DLD1 (cell line): ENCODE results near the gene ALG12.

Experiments used
- in situ Hi-C: cut with HindIII; loops from 2 replicates; pipeline ENCODE4 v1.10.0; 2017; ENCODE audit warnings: low sequenced_read_pairs

ALG12 gene

DNA sequence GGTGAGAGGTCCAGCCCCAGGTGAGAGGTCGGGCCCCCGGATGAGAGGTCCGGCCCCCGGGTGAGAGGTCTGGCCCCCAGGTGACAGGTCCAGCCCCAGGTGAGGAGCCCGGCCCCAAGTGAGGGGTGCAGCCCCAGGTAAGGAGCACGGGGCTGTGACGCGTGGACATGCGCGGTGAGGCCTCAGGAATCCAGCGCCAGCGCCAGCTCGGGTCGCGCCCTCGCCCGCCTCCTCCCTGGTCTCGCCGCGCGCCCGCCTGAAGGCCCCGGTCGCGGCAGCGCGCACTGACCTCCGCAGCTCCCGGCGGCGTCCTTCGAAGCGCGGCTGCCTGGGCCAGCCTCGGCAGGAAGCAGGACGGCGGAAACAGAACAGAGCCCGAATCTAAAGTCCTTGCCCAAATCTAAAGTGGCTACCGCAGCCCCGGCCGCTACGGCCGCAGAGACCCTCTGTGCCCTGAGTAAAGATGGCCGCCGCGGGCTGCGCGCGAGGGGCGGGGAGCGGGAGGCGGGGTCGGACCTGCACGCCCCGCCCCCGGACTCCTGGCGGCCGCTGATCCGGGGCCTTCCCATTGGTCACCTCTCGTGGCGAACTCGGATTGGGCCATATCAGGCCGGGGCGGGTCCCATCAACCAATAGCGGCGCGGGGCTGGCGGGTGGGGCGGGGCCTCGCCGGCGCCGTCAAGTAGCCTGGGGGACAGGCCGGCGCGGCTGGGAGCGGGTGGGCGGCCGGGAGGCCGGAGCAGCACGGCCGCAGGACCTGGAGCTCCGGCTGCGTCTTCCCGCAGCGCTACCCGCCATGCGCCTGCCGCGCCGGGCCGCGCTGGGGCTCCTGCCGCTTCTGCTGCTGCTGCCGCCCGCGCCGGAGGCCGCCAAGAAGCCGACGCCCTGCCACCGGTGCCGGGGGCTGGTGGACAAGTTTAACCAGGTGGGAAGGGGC lies at the start of gene ALG12, which contains the start of gene CRELD2:
ALG12 (minus strand) TSS at position 465 of the 937 bp plus-strand sequence. CDS start 4,673 bp downstream, outside the sequence.
CRELD2 (plus strand) TSS at position 661 of the 937 bp plus-strand sequence; CDS start at position 797, 136 bp downstream.
- in situ Hi-C loops = loop anchor here (25.0 kb wide), 1 partner anchor 94 kb away; the partner anchor contains the start of gene IL17REL

DNA sequence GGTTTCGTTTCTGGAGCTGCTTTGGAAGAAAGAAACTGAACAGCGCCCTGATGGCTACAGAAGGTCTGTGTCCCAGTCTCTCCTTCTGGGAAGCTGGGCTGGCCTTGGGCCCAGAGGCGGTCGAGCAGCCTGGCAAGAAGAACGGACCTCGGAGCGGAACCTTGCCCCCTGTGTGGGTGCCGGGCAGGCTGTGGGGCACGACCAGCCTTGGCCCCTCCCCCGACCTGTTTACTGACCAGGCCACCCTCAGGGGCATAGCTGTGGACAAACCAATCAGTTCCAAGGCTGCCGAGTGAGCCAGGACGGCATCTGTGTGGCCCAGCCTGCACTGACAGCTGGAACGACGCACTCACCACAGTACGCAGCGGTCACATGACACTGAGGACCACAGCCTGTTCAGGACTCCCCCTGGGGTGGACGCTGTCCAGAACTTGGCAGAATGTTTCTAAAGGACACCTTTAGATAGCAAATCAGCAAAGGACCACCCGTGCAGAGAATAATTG lies 49.5 kb upstream of the ALG12 start:
- in situ Hi-C loops = no loop called here

DNA sequence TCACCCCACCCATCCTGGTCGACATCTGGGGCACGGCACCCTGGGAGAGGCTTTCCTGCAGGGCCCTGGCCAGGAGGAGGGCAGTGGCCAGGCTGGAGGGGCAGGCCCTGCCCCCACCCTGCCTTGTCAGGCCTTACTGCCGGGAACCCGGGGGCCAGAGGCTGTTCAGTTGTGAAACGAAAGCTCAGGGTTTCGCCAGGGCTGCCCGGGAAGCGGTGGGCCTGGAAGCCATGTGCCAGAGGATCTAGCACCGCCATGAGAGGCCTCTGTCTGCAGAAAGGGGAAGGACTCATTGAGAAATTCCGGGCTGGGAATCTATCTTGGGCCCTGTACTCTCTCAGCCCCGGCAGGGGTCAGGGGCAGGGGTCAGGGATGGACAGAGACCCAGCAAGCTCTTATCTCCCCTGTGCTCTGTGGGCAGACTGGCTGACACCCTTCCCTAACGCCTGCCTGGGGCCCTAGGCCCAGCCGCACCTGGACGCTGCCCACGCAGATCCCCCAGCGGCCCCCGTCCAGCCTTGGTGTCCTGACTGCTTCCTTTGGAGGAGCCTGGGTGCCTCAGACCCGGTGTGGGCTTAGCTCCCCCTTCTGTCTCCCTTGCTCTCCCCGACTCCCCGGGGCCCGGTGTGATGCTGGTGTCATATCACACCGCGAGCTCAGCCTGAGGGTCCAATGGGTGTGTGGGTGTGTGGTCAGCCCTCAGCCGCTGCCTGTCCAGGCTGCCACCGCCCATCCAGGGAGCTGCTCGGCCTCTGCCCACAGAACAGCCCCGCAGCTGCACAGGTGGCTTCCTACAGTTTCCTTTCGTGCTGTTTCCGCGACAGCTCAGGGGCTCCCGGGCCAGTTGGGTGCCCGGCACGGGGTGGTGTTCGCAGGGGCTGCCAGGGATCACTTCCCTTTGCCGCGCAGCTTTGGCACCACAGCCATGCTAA lies 48.8 kb upstream of the ALG12 start:
- in situ Hi-C loops = no loop called here

GRCh38 chr22:49966041-49966773 lies 48.0 kb upstream of the ALG12 start:
- in situ Hi-C loops = no loop called here

DNA sequence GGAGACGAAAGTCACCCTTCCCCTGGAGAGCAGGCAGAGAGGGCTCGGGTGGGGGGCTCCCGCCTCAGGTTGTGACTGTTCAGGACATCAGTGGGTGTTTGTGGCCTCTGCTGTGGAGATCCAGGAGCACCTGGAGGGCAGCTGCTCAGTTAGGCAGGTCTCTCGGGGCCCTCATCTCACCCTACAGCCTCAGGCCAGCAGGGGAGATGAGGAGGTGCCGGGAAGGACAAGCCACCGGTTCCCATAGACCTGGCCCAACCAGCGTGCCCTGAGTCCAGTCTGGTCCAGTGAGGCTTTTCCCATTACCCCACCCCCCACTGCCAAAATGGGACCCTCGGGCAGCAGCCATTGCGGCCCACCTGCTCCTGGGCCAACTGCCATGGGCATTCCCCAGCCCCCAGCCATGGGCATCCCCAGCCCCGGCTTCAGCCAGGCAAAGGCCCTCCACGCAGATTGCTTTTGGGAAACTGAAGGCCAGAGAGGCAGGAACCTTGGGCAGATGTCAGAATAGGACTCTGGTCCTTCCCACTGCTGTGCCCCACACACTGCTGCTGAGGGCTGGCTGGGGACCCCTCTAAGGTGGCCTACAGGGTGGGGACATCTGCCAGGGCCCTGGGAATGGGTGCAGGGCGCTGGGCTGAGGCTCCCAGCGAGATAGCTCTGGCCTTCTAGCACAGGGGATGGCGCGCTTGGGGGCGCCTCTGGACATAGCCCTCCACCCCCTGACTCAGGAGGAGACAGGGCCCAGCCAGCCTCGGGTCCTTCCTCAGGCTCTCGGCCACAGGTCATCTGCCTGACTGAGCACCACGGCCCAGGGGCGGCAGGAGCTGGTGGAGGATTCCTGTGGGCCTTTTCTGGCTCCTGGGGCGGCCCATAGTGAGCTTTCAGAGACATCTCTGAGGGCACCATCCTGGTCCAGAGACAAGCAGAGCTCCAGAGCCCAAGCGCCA lies 47.1 kb upstream of the ALG12 start:
- in situ Hi-C loops = no loop called here

DNA sequence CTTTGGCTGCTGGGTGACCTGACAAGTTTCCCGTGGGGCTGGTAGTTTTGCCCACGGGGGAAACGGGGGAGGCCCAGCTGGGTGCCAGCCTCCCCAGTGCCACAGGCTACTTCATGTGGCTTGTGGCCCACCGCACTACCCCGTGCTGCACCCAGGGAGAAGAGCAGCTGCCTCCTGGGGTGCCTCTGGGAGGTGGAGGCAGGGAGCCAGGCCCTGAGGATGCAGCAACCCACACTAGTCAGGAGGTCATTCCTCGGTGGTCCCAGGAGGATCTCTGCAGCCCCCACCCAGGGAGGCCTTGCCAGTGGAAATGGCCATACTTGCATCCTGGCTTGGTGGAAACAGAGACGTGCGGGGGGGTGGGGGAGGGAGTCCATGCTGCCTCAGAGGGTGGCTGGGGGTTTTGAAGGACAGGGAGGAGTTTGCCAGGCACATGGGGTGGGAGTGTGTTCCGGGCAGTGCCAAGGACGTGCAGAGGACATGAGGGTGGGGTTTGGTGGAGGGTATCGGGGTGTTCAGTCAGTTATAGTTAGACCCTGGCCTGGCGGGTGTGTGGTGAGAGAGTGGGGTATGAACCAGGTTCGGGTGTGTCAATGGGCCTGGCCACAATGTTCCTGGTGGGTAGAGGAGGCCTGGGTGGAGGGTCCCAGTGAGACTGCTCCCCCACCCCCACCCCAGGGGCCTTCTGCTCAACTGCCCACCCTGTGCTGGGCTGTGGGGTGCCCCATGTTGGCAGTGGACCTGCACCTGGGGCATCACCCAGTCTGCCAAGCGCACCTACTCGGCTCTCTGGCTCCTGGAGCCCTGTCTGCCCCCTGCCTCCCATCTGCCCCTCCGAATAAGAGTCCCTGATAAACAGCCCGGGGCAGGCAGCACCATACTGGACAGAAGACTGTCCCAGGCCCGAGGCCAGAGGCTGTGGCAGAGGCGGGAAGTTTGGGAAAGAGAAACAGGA lies 46.2 kb upstream of the ALG12 start:
- in situ Hi-C loops = no loop called here

DNA sequence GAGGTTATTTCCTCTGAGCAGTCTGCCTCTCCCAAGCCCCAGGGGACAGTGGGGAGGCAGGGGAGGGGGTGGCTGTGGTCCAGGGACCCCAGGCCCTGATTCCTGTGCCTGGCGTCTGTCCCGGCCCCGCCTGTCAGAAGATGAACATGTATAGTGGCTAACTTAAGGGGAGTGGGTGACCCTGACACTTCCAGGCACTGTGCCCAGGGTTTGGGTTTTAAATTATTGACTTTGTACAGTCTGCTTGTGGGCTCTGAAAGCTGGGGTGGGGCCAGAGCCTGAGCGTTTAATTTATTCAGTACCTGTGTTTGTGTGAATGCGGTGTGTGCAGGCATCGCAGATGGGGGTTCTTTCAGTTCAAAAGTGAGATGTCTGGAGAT lies 45.4 kb upstream of the ALG12 start:
- in situ Hi-C loops = no loop called here

- in situ Hi-C loops = no loop called here
Measured at GRCh38 chr22:49962751-49963646, 44.8 kb upstream of the ALG12 start.

- in situ Hi-C loops = no loop called here
Measured at GRCh38 chr22:49962012-49962750, 43.9 kb upstream of the ALG12 start.

GRCh38 chr22:49961601-49962011 lies 43.4 kb upstream of the ALG12 start:
- in situ Hi-C loops = no loop called here

DNA sequence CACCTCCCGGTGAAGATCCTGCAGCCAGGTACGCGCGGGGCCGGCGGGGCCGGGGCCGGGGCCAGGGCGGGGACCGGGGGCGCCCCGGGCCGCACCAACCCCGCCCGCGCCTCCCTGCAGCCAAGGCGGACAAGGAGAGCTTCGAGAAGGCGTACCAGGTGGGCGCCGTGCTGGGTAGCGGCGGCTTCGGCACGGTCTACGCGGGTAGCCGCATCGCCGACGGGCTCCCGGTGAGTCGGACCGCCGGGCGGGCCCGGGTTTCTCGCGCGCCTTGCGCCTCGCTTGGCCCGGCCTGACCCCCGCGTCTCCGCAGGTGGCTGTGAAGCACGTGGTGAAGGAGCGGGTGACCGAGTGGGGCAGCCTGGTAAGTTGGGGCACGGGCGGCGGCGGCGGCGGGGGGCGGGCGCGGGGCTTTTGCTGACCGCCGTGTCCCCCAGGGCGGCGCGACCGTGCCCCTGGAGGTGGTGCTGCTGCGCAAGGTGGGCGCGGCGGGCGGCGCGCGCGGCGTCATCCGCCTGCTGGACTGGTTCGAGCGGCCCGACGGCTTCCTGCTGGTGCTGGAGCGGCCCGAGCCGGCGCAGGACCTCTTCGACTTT lies 42.9 kb upstream of the ALG12 start:
- in situ Hi-C loops = no loop called here

DNA sequence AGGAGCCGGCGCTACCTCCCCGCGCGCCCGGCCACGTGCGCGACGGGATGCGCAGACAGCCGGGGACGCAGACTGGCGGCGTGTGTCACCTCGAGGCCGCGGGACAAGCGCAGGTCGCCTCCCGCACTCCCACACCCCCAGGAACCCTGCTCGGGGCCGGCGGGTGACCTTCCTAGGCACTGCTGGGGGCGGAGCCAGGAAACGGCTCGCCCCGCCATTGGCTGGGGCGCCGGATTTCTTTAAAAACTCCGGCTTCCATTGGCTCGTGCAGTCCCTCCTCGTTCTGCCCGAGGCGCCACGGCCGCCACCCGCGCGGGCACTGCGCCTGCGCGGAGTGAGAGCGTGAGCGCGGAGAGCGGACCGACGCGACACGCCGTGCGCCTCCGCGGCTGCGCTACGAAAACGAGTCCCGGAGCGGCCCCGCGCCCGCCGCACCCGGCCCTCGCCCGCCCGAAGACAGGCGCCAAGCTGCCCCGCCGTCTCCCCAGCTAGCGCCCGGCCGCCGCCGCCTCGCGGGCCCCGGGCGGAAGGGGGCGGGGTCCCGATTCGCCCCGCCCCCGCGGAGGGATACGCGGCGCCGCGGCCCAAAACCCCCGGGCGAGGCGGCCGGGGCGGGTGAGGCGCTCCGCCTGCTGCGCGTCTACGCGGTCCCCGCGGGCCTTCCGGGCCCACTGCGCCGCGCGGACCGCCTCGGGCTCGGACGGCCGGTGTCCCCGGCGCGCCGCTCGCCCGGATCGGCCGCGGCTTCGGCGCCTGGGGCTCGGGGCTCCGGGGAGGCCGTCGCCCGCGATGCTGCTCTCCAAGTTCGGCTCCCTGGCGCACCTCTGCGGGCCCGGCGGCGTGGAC lies 42.1 kb upstream of the ALG12 start, which contains the start of gene PIM3:
PIM3 (plus strand) TSS at position 614 of the 846 bp plus-strand sequence; CDS start at position 790, 176 bp downstream.
- in situ Hi-C loops = no loop called here

DNA sequence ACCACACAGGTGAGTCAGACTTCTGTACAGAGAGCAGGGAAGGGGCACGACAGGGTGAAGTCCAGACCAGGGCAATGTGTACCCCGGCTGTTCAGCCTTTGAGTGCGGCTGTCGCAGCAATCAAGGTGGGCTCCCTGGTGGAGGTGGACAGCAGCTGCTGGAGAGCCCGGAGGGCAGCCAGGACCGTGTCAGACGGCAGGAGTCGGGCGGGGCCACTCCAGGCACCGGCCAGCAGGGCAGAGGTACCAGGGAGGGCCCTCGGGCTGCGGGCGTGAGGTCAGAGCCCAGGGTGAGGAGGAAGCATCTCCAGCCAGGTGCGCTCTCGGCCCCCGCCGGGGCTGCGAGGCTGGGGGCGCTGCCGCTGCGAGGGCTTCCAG lies 41.5 kb upstream of the ALG12 start:
- in situ Hi-C loops = no loop called here

DNA sequence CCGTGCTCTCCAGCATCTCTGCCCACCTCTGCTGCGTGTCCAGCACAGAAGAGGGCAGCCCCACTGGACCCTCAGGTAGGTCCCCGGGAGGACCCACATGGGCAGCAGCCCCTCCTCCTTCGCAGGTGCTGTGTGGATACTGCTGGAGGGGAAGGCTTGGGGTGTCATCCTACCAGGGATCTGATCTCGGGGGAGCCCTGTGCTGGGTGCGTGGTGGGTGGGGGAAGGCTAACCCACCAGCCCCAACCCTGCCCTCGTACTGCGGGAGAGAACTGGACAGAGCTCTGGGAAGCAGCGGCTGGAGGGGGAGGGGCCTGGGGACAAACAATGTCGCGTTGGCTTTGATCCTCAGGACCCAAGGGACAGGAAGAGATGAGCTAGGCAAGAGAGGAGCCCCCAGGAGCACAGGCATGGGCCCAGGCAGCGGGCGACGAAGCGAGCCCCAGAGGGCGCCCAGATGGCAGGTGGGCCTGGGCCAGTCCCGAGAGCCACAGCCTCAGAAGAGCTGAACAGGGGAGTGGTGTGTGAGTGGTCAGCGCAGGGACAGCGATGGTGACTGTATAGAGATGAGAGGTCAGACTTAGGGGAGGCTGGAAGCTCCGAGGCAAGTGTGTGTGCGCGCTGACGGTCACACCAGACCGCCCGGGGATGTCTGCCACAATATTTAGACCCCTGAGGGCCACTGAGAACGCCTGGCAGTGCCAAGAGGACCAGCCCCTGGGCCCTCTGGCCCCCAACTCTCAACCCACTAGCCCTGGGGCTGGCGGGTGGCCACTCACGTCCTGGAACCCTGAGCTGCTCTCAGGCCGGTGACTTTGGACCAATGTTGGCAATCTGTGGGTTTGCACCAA lies 40.9 kb upstream of the ALG12 start:
- in situ Hi-C loops = no loop called here
